ENCODE measurements around the gene SH2D7.

Gene SH2D7

DNA sequence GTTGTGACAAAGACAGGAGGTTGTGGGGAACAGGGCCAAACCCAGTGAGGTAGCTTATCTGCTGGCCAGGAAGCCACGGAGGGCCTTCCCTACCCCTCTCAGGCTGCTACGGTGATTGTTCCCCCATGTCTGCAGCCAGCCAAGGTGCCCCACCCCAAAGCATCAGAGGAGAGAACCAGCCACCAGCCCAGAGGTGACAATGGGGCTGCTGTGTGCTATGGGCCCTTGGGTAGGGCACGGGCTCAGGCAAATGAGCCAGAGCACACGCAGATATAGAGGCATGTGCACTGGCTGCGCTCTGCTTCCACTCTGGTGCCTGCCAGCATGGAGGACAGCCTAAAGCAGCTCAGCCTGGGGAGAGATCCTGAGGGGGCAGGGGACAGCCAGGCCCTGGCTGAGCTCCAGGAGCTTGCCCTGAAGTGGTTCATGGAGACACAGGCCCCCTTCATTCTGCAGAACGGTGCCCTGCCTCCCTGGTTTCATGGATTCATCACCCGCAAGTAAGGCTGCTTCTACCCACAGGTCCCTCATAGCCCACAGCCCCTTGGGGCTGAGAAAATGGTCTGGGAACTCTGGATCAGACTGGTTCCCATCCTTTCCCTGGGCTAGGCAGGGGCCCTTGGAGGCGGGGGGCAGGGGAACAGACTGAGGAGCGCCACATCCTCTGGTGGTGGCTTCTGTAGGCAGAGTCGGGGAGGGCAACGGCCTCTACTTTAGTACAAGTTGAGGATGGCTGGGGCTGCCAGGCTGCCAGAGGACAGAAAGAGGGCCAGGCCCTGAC lies at the start of gene SH2D7:
SH2D7 (plus strand) TSS at position 301 of the 781 bp plus-strand sequence; CDS start at position 325, 24 bp downstream.
- DNase-seq (ENCODE audit: insufficient read length, low spot score) (no peak), FAIRE-seq (no peak)

- FAIRE-seq, result no peak
- DNase-seq (ENCODE audit: insufficient read length, low spot score), result no peak
Observed at GRCh38 chr15:78044407-78045155, 47.8 kb upstream of the SH2D7 start.

GRCh38 chr15:78045189-78045588 lies 47.2 kb upstream of the SH2D7 start:
- DNase-seq (ENCODE audit: insufficient read length, low spot score), result no peak
- no peak for FAIRE-seq

DNA sequence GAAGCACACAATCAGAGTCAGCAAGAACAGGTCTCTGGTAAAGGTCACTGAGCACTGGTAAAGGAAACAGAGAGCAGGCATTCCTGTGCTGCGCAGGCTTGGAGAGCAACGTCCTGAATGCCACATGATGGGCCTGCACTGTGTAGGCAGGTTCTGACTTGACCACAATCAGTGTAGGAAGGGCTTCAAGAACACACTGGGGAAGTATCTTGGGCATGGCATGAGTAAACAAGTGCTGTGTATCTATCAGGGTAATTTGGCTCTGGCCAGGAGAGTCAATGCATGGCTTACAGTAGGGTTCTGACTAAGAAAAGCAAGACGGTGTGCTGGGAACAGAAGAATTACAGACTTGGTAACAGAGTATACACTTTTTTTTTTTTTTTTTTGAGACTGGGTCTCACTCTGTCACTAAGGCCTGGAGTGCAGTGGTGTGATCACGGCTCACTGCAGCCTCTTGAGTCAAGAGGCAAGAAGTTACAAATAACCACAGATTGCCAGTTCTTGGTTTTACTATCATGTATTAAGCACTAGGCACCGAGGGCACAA lies 45.5 kb upstream of the SH2D7 start:
- DNase-seq (ENCODE audit: insufficient read length, low spot score), result no peak
- no peak for FAIRE-seq

GRCh38 chr15:78047761-78048627 lies 44.4 kb upstream of the SH2D7 start:
- DNase-seq (ENCODE audit: insufficient read length, low spot score), result no peak

DNA sequence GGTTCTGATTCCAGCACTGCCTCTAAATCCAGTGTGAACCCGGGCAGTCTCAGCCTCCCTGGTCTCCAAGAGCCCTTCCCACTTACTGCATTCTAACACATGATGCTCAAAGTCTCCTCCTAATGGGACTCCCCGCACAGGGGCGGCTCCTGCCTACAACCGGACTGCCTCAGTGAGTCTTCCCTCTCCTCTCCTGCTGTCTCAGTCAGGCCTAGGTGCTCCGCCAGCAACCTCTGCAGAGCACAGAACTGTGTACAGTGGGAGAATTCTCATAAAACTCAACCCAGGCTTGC lies 43.8 kb upstream of the SH2D7 start:
- DNase-seq (ENCODE audit: insufficient read length, low spot score) (no peak), FAIRE-seq (no peak)

More at GRCh38 chr15:78047761-78048627, 44.4 kb upstream of the SH2D7 start:
- FAIRE-seq, result no peak

DNA sequence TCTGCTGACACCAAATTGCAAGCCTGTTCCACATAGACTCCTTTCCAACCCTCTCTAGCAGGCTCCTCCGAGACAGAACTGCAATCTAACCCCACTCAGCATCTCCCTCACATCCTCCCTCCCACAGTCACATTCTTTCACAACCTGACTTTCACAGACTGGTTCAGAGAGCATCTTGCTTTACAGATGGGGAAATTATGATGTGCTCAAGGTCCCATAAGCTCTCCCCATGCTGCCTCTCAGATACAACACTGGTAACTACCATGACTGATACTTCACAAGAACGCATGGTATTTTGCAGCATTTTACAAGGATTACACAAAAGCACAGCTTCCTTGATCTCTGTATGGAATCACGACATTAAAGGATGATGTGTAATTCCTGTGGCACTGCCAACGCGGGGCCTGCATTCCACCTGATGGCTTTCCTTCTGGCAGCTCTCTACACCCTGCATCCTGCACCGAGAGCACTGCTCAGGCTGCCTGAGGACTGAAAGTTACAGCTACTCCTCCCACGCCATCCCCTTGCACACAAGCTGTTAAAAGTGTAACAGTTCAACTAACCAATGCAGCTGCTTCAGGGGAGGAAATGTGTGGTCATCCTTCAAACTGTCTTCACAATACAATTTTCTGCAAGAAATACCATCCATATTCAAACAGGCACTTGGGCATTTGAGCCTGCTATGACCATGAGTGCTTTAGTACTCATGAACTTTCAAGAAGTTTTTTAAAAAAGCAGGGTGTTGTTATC lies 42.5 kb upstream of the SH2D7 start:
- peak; percentile 61 for DNase-seq (ENCODE audit: insufficient read length, low spot score)
- FAIRE-seq, result peak; percentile 76

DNA sequence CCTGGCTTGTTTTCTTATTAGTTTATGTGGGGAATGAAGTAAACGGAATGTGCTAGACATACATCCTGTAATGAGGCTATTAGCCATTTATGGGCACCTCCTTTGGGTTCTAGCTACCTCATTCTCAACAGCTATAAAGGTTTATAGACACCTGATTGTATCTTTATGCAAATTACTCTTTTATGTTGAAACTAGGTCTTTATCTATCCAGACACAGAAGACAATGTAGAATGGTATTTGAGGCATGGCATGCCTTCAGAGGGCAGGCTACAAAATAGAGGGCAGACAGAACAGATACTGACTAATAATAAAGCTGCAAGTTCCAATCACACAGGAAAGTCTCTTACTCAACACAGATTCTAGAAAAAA lies 41.9 kb upstream of the SH2D7 start:
- no peak for DNase-seq (ENCODE audit: insufficient read length, low spot score)
- FAIRE-seq, result no peak

GRCh38 chr15:78050826-78051225 lies 41.5 kb upstream of the SH2D7 start:
- no peak for FAIRE-seq
- no peak for DNase-seq (ENCODE audit: insufficient read length, low spot score)

- FAIRE-seq (no peak), DNase-seq (ENCODE audit: insufficient read length, low spot score) (no peak)
Observed at GRCh38 chr15:78051596-78051995, 40.8 kb upstream of the SH2D7 start.

DNA sequence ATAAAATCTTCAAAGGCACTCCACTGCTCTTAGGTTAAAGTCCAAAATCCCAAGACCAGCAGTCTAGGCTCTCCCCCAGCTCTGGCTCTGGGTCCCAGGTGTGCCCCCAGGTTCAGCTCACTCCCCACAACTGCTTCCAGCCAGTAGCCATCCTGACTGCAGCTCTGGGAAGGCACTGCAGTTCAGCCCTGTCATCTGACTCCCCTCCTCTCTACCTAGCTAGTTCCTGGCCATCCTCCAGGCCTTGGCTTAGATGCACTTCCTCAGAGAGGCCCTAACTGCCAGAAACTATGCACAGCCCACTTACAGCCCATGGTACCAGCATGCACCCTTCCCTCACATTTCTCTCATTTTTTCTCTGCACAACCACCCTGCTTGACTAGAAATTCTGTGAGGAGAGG lies 40.4 kb upstream of the SH2D7 start:
- no peak for FAIRE-seq
- no peak for DNase-seq (ENCODE audit: insufficient read length, low spot score)

- FAIRE-seq, result no peak
Observed at GRCh38 chr15:78052545-78052944, 39.8 kb upstream of the SH2D7 start.

GRCh38 chr15:78054518-78054917 lies 37.8 kb upstream of the SH2D7 start:
- DNase-seq (ENCODE audit: insufficient read length, low spot score), result no peak
- FAIRE-seq, result no peak

More at GRCh38 chr15:78052545-78052944, 39.8 kb upstream of the SH2D7 start:
- no peak for DNase-seq (ENCODE audit: insufficient read length, low spot score)

DNA sequence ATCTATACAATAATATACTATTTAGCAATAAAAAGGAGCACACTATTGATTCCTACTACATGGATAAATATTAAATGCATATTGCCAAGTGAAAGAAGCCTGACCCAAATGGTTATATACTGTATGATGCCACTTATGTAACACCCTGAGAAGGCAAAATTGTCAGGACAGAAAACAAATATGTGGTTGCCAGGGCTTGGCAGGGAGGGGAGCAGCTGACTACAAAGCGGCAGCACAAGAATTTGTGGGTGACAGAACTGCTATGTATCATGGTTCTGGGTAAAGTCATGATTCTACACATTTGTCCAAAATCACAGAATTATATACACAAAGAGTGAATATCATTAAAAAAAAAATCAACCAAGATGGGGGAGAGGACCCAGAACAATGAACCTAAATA lies 37.4 kb upstream of the SH2D7 start:
- DNase-seq (ENCODE audit: insufficient read length, low spot score), result no peak
- FAIRE-seq, result no peak

- DNase-seq (ENCODE audit: insufficient read length, low spot score) (no peak), FAIRE-seq (no peak)
Observed at GRCh38 chr15:78055919-78056713, 36.2 kb upstream of the SH2D7 start.

GRCh38 chr15:78056714-78057269 lies 35.6 kb upstream of the SH2D7 start:
- no peak for FAIRE-seq
- DNase-seq (ENCODE audit: insufficient read length, low spot score), result no peak

- FAIRE-seq (no peak), DNase-seq (ENCODE audit: insufficient read length, low spot score) (no peak)
Observed at GRCh38 chr15:78057803-78058202, 34.6 kb upstream of the SH2D7 start.

DNA sequence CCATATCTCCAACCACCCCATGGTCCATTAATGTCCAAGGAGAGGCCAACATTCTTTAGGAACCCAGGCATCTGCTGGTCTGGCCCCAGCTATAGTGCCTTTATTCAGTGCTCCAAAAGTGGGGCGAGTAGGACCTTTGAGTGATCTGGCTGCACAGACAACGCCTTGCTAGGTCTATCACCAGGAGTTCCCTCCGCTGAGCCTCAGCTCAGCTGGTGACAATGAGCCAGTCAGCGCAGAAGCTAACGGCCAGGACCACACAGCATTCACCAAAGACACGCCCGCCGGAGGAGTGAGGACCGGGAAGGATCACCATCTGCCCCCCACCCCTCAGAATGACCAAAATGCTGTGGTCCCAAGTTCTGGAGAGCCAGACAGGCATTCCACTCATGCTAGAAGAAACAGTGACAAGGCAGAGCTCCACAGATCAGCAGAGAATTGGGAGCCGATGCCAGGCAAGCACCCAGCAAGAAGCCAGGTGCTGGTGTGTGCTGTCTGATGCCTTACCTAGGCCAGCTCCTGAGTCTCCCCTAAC lies 33.9 kb upstream of the SH2D7 start:
- DNase-seq (ENCODE audit: insufficient read length, low spot score), result no peak
- no peak for FAIRE-seq

Data from HTR-8/SVneo (cell line).